ENCODE data around the gene DAPK1. TPM values are rescaled to one million over a fixed set of nuclear protein-coding genes. Genes with fewer than 3 reads are reported as not detected.
A peak's percentile ranks its signal among the peaks of the same experiment; 100 is the strongest.

Gene DAPK1
- total and polyA plus RNA-seq, 10 of the 15 experiments (the other 5 are each of a cell fraction or from before 2014, with no cell fraction given) = 8.2 to 94.7 (median 51.6) TPM

DNA sequence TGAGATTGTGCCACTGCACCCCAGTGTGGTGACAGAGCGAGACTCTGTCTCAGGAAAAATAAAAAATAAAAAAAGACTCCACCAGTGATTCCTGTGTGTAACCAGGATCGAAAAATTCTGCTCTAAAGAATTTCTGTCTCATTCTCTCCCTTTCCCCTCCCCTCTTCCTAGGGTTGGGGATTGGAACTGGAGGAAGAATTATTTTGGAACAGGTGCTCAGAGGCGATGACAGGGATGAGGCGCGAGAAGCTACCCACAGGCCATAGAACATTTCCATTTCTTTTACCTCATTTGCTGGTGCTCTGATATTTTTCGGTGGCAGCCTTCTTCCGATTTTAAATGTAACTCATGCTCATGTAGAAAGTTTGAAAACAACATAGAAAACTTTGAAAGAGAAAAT, 80.1 kb downstream of the DAPK1 start:
- Histone ChIP-seq H2AFZ (ENCODE audit: control insufficient read depth, low read depth, low read length) (no peak overlapping the region), H3K36me3 (ENCODE audit: control insufficient read depth in 2 of 2, insufficient read depth in 2 of 2, low read length in 1 of 2) (no peaks in the 10 kb centered on the region; a peak in 1 of 4 replicates), H4K20me1 (ENCODE audit: control insufficient read depth, insufficient read depth) (0 out of 2 replicates have a peak, but pooled peaks cover 3% of the 10 kb centered on the region), H3K27ac (ENCODE audit: control insufficient read depth, insufficient read depth) (0 out of 2 replicates have a peak overlapping the region, but pooled peaks have one; percentile 13), H3K27me3 (replicated peaks in 1 of 2; ENCODE audit: control insufficient read depth in 2 of 2, insufficient read depth in 2 of 2, low read length in 1 of 2) (no peaks in the 10 kb centered on the region), H3K4me1 (ENCODE audit: control insufficient read depth, insufficient read depth, low read length) (peaks cover 26% of the 10 kb centered on the region), H3K79me2 (ENCODE audit: control insufficient read depth, insufficient read depth, low read length) (peaks cover 3% of the 10 kb centered on the region), H3K4me2 (ENCODE audit: control insufficient read depth, insufficient read depth) (no peak overlapping the region), H3K9ac (ENCODE audit: control insufficient read depth, insufficient read depth, low read length) (no peak overlapping the region), H3K9me3 (replicated peaks; ENCODE audit: control insufficient read depth, insufficient read depth, low read length) (no peaks in the 10 kb centered on the region), H3K4me3 (no peak overlapping the region)
- TF ChIP-seq TBL1XR1 (IDR thresholded peaks at IDR 0.05; ENCODE audit: low read depth, low read length) (no peak), HDGF (IDR thresholded peaks at IDR 0.05) (no peak), GATAD2B (conservative IDR thresholded peaks at IDR 0.05; ENCODE audit: low read depth) (no peak), EED (IDR thresholded peaks at IDR 0.05; ENCODE audit: low read depth) (no peak), RELA (IDR thresholded peaks at IDR 0.05; ENCODE audit: borderline replicate concordance, partially characterized antibody) (no peak), NFIC (IDR thresholded peaks at IDR 0.05; ENCODE audit: low read depth, low read length) (no peak), HDAC6 (IDR thresholded peaks at IDR 0.05; ENCODE audit: unreplicated experiment) (no peak), TARDBP (IDR thresholded peaks at IDR 0.05; ENCODE audit: borderline replicate concordance) (no peak)
- TF ChIP-seq, protein P1, sequence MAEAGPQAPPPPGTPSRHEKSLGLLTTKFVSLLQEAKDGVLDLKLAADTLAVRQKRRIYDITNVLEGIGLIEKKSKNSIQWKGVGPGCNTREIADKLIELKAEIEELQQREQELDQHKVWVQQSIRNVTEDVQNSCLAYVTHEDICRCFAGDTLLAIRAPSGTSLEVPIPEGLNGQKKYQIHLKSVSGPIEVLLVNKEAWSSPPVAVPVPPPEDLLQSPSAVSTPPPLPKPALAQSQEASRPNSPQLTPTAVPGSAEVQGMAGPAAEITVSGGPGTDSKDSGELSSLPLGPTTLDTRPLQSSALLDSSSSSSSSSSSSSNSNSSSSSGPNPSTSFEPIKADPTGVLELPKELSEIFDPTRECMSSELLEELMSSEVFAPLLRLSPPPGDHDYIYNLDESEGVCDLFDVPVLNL (IDR thresholded peaks at IDR 0.05; ENCODE audit: low read depth, low read length) = no peak
- TF ChIP-seq, protein P2, sequence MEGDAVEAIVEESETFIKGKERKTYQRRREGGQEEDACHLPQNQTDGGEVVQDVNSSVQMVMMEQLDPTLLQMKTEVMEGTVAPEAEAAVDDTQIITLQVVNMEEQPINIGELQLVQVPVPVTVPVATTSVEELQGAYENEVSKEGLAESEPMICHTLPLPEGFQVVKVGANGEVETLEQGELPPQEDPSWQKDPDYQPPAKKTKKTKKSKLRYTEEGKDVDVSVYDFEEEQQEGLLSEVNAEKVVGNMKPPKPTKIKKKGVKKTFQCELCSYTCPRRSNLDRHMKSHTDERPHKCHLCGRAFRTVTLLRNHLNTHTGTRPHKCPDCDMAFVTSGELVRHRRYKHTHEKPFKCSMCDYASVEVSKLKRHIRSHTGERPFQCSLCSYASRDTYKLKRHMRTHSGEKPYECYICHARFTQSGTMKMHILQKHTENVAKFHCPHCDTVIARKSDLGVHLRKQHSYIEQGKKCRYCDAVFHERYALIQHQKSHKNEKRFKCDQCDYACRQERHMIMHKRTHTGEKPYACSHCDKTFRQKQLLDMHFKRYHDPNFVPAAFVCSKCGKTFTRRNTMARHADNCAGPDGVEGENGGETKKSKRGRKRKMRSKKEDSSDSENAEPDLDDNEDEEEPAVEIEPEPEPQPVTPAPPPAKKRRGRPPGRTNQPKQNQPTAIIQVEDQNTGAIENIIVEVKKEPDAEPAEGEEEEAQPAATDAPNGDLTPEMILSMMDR (IDR thresholded peaks at IDR 0.05 in 2 of 3, conservative IDR thresholded peaks at IDR 0.05 in 1 of 3; ENCODE audit: control insufficient read depth in 2 of 3, extremely low read depth in 1 of 3, insufficient read depth in 1 of 3, low read depth in 3 of 3, low read length in 3 of 3) = no peak
- TF ChIP-seq, protein P3, sequence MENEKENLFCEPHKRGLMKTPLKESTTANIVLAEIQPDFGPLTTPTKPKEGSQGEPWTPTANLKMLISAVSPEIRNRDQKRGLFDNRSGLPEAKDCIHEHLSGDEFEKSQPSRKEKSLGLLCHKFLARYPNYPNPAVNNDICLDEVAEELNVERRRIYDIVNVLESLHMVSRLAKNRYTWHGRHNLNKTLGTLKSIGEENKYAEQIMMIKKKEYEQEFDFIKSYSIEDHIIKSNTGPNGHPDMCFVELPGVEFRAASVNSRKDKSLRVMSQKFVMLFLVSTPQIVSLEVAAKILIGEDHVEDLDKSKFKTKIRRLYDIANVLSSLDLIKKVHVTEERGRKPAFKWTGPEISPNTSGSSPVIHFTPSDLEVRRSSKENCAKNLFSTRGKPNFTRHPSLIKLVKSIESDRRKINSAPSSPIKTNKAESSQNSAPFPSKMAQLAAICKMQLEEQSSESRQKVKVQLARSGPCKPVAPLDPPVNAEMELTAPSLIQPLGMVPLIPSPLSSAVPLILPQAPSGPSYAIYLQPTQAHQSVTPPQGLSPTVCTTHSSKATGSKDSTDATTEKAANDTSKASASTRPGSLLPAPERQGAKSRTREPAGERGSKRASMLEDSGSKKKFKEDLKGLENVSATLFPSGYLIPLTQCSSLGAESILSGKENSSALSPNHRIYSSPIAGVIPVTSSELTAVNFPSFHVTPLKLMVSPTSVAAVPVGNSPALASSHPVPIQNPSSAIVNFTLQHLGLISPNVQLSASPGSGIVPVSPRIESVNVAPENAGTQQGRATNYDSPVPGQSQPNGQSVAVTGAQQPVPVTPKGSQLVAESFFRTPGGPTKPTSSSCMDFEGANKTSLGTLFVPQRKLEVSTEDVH (IDR thresholded peaks at IDR 0.05; ENCODE audit: low read depth, partially characterized antibody) = no peak
- FAIRE-seq = no peak
- CTCF ChIA-PET = interaction anchor here (0.9 to 5.0 kb wide), 3 partner anchors 8 to 18 kb away, joined by 3 to 23 read pairs (median 3); no protein-coding TSS in a partner anchor
- SMC1A ChIA-PET (ENCODE audit: uncharacterized antibody, unreplicated experiment) = interaction anchor here (1.3 to 5.8 kb wide), 8 partner anchors 8 to 78 kb away, joined by 3 to 66 read pairs (median 8); no protein-coding TSS in a partner anchor
- POLR2A ChIA-PET = interaction anchor here (2.5 kb wide), 1 partner anchor 41 kb away, joined by 9 read pairs; no protein-coding TSS in a partner anchor
- no TSS peak for BruUV-seq (replicated peaks)
- RAD21 ChIA-PET (ENCODE audit: unreplicated experiment) = interaction anchor here (1.2 to 1.7 kb wide), 5 partner anchors 8 to 41 kb away, joined by 3 to 10 read pairs (median 5); no protein-coding TSS in a partner anchor
- ATAC-seq = no peak
- in situ Hi-C loops (cut with MboI) (no loop called here), intact Hi-C loops (cut with micrococcal nuclease; ENCODE audit: unreplicated experiment) (no loop called here)
- 72% methylated on average over 7 of the region's 7 CpGs for WGBS (ENCODE audit: insufficient coverage, insufficient replicate concordance, low lambda C conversion rate, missing lambda C conversion rate)
- no peak for DNase-seq (ENCODE audit: low read depth, low spot score)
